HCT116 (cell line): ENCODE results near the gene SNX10. TPM values are rescaled to one million over a fixed set of nuclear protein-coding genes. Genes with fewer than 3 reads are reported as not detected.

Experiments used
- ATAC-seq: fragments of 200-7000 bp; cut with Tn5 transposase; 2 replicates; pipeline ENCODE4 v1.9.1; 2020; ENCODE audit warnings: mild to moderate bottlenecking, moderate library complexity
- BruUV-seq: library from RNA; stranded (reverse); fragments of 400-500 nt; replicated peaks from 2 replicates; lab custom pipeline; 2021; lab: Mats Ljungman, UMichigan
- CTCF ChIA-PET: fragments of 300-600 bp; sonication (Branson Sonifier 250); formaldehyde crosslinking; loops from one replicate; lab custom pipeline; 2021; ENCODE audit warnings: antibody characterized with exemption; lab: Charles Lee
- POLR2A ChIA-PET: fragments of 300-600, 350-600 bp; sonication (Branson Sonifier 250); formaldehyde crosslinking; loops from one replicate; lab custom pipeline; 2021; ENCODE audit warnings: antibody characterized with exemption; lab: Charles Lee
- RAD21 ChIA-PET, 2 experiments: fragments of 300-600 bp; sonication (Branson Sonifier 250); formaldehyde crosslinking; loops; one replicate each; lab custom pipeline; 2023; ENCODE audit warnings: low total read pairs in 2 of 2; ENCODE audit not compliant: uncharacterized antibody in 2 of 2, unreplicated experiment in 2 of 2, low non-redundant PET in 1 of 2; lab: Charles Lee
- DNase-seq: peaks from one replicate; pipeline ENCODE4 v3.0.0-alpha.2; 2010; ENCODE audit warnings: low read depth, low spot score
- H2AFZ ChIP-seq: fragments of 200-600 bp; shearing (Covaris generic), sonication (generic); 2 replicates; pipeline ENCODE4 v1.6.1; 2017; ENCODE audit warnings: low read depth, mixed run types, mixed read lengths, antibody characterized with exemption, low read length; ENCODE audit not compliant: poor library complexity, severe bottlenecking
- H3K27ac ChIP-seq: 2 replicates; pipeline ENCODE4 v1.5.1; 2012; ENCODE audit warnings: low read depth, low read length
- H3K27me3 ChIP-seq: fragments of 200-600 bp; sonication (generic); 2 replicates; pipeline ENCODE4 v1.6.1; 2016; ENCODE audit warnings: mixed run types, low read length, mixed read lengths; ENCODE audit not compliant: insufficient read depth
- H3K36me3 ChIP-seq, 2 experiments: fragments of 200-500 bp in 1 of 2; fragments of 200-600 bp in 1 of 2; sonication (Bioruptor generic) in 1 of 2; sonication (generic) in 1 of 2; 2 replicates each; pipeline versions ENCODE4 v1.5.1 to v1.6.1; 2014 to 2016; ENCODE audit warnings: low read length in 2 of 2, inconsistent platforms in 1 of 2, mixed read lengths in 1 of 2, mixed run types in 1 of 2; ENCODE audit not compliant: insufficient read depth in 2 of 2, control insufficient read depth in 1 of 2
- H3K4me1 ChIP-seq, 2 experiments: fragments of 200-600 bp in 1 of 2; sonication (generic) in 1 of 2; 2 replicates each; pipeline versions ENCODE4 v1.5.1 to v1.6.1; 2012 to 2017; ENCODE audit warnings: low read length in 2 of 2, inconsistent platforms in 1 of 2, mild to moderate bottlenecking in 1 of 2, mixed read lengths in 1 of 2, mixed run types in 1 of 2, moderate library complexity in 1 of 2; ENCODE audit not compliant: insufficient read depth in 2 of 2, control insufficient read depth in 1 of 2
- H3K4me2 ChIP-seq: fragments of 200-600 bp; sonication (generic); 2 replicates; pipeline ENCODE4 v1.6.1; 2017; ENCODE audit warnings: mixed run types, low read length, mixed read lengths
- H3K4me3 ChIP-seq, 2 experiments: fragments of 200-600 bp in 1 of 2; sonication (generic) in 1 of 2; replicated peaks in 1 of 2; 2 replicates each; pipeline ENCODE4 v1.5.1; 2011 to 2016; ENCODE audit warnings: low read length in 2 of 2, control low read depth in 1 of 2, low read depth in 1 of 2, mild to moderate bottlenecking in 1 of 2, mixed read lengths in 1 of 2, mixed run types in 1 of 2
- H3K79me2 ChIP-seq: fragments of 200-600 bp; sonication (generic); 2 replicates; pipeline ENCODE4 v1.6.1; 2017; ENCODE audit warnings: mild to moderate bottlenecking, mixed run types, low read length, moderate library complexity, mixed read lengths; ENCODE audit not compliant: insufficient read depth
- H3K9ac ChIP-seq: fragments of 200-600 bp; sonication (generic); 2 replicates; pipeline ENCODE4 v1.6.1; 2016; ENCODE audit warnings: low read length, mixed read lengths
- H3K9me2 ChIP-seq: fragments of 200-600 bp; sonication (generic), shearing (Covaris generic); 2 replicates; pipeline ENCODE4 v1.6.1; 2017; ENCODE audit warnings: mixed run types, mild to moderate bottlenecking, moderate library complexity; ENCODE audit not compliant: insufficient read depth
- H3K9me3 ChIP-seq, 2 experiments: fragments of 200-500 bp in 1 of 2; fragments of 200-600 bp in 1 of 2; sonication (Bioruptor generic) in 1 of 2; sonication (generic) in 1 of 2; 2 replicates each; pipeline ENCODE4 v1.6.1; 2014 to 2017; ENCODE audit warnings: low read length in 2 of 2, mixed read lengths in 2 of 2, inconsistent platforms in 1 of 2, low read depth in 1 of 2, mild to moderate bottlenecking in 1 of 2, mixed run types in 1 of 2, moderate library complexity in 1 of 2; ENCODE audit not compliant: control insufficient read depth in 1 of 2, insufficient read depth in 1 of 2
- H4K20me1 ChIP-seq: fragments of 200-600 bp; sonication (generic), shearing (Covaris generic); 2 replicates; pipeline ENCODE4 v1.6.1; 2017; ENCODE audit warnings: mixed run types, mild to moderate bottlenecking, moderate library complexity; ENCODE audit not compliant: insufficient read depth
- CEBPB ChIP-seq: IDR thresholded peaks from 2 replicates; pipeline ENCODE4 v1.6.1; 2012; ENCODE audit warnings: low read depth
- EZH2 ChIP-seq: fragments of 200-600 bp; sonication (generic); IDR thresholded peaks from 2 replicates; pipeline ENCODE4 v1.6.1; 2017; ENCODE audit warnings: antibody characterized with exemption, mixed run types
- FOSL1 ChIP-seq: IDR thresholded peaks from 2 replicates; pipeline ENCODE4 v1.6.1; 2012; ENCODE audit warnings: low read depth
- RAD21 ChIP-seq: IDR thresholded peaks from 2 replicates; pipeline ENCODE4 v1.6.1; 2012; ENCODE audit warnings: low read depth, mild to moderate bottlenecking
- REST ChIP-seq: IDR thresholded peaks from 2 replicates; pipeline ENCODE4 v1.6.1; 2012; ENCODE audit warnings: low read depth
- SIN3A ChIP-seq: IDR thresholded peaks from 2 replicates; pipeline ENCODE4 v1.6.1; 2012; ENCODE audit warnings: low read depth
- SRF ChIP-seq: IDR thresholded peaks from 2 replicates; pipeline ENCODE4 v1.6.1; 2012; ENCODE audit warnings: low read depth
- ZFX ChIP-seq: fragments of 450-650 bp; IDR thresholded peaks from 2 replicates; pipeline ENCODE4 v1.6.1; 2017
- ZNF274 ChIP-seq: fragments of 200-500 bp; sonication (Bioruptor generic); IDR thresholded peaks from 2 replicates; pipeline ENCODE4 v1.6.1; 2014; ENCODE audit warnings: mild to moderate bottlenecking, low read depth, low read length, inconsistent platforms
- intact Hi-C: fragments of 100-400 bp; cut with micrococcal nuclease; formaldehyde crosslinking; loops from 2 replicates; pipeline ENCODE4 v1.10.0; 2022
- total RNA-seq: library from RNA; stranded (reverse); gene quantifications from one replicate; pipeline ENCODE4 v1.2.1, GENCODE V29; 2021; ENCODE audit not compliant: unreplicated experiment

The SNX10 gene
- total RNA-seq, 1 experiment from 2014 or later = 26.9 TPM

GRCh38 chr7:26305090-26305868 lies 13.6 kb downstream of the SNX10 start:
- H3K36me3 ChIP-seq = no peaks in the 10 kb centered on the region
- no peak overlapping the region for H3K27ac ChIP-seq
- H3K27me3 ChIP-seq = no peaks in the 10 kb centered on the region
- no TSS peak for BruUV-seq
- no peaks in the 10 kb centered on the region for H4K20me1 ChIP-seq
- CTCF ChIA-PET = no interaction called here
- no peak overlapping the region for H3K4me2 ChIP-seq
- no peaks in the 10 kb centered on the region for H3K79me2 ChIP-seq
- intact Hi-C loops = no loop called here
- ATAC-seq (no peak), DNase-seq (no peak)
- RAD21 ChIA-PET = no interaction called here
- POLR2A ChIA-PET = no interaction called here
- no peaks in the 10 kb centered on the region for H3K9me3 ChIP-seq
- no peak overlapping the region for H2AFZ ChIP-seq
- no peak overlapping the region for H3K4me3 ChIP-seq
- TF ChIP-seq CEBPB = no peak
- TF ChIP-seq REST = no peak
- no peak for TF ChIP-seq SRF
- no peak for TF ChIP-seq EZH2
- TF ChIP-seq SIN3A = no peak
- TF ChIP-seq RAD21 = no peak
- TF ChIP-seq ZFX = no peak
- no peak for TF ChIP-seq FOSL1
- TF ChIP-seq ZNF274 = no peak
- no peaks in the 10 kb centered on the region for H3K9me2 ChIP-seq
- H3K9ac ChIP-seq = no peak overlapping the region
- no peaks in the 10 kb centered on the region for H3K4me1 ChIP-seq
